IMR-90 (cell line): ENCODE results near the gene PDIA2. TPM values are rescaled to one million over a fixed set of nuclear protein-coding genes. Genes with fewer than 3 reads are reported as not detected.

Source experiments
- ATAC-seq: fragments of 200-7000 bp; cut with Tn5 transposase; 2 replicates; pipeline ENCODE4 v1.9.1; 2020; ENCODE audit warnings: low read depth, mild to moderate bottlenecking, moderate library complexity
- BruUV-seq: library from RNA; stranded (reverse); fragments of 400-500 nt; replicated peaks from 2 replicates; lab custom pipeline; 2021; lab: Mats Ljungman, UMichigan
- CTCF ChIA-PET: fragments of 300-600 bp; formaldehyde crosslinking; extraction: SDS; loops from one replicate; lab custom pipeline; 2021; ENCODE audit warnings: antibody characterized with exemption; lab: Yijun Ruan, JAX
- POLR2A ChIA-PET: fragments of 300-600 bp; sonication (Branson Sonifier 250); formaldehyde crosslinking; loops from one replicate; lab custom pipeline; 2022; ENCODE audit warnings: antibody characterized with exemption; ENCODE audit not compliant: unreplicated experiment; lab: Charles Lee
- DNase-seq: peaks from one replicate; pipeline ENCODE4 v3.0.0; 2013
- H2AFZ ChIP-seq: replicated peaks from 2 replicates; pipeline ENCODE3; 2013; ENCODE audit warnings: low read length, mild to moderate bottlenecking; ENCODE audit not compliant: poor library complexity
- H2AK5ac ChIP-seq: 2 replicates; pipeline ENCODE4 v1.6.1; 2013; ENCODE audit warnings: low read depth, low read length, inconsistent platforms
- H2AK9ac ChIP-seq: replicated peaks from 2 replicates; pipeline ENCODE3; 2013; ENCODE audit warnings: mild to moderate bottlenecking, low read depth, low read length, moderate library complexity; ENCODE audit not compliant: poor library complexity
- H2BK120ac ChIP-seq: 2 replicates; pipeline ENCODE4 v1.6.1; 2013; ENCODE audit warnings: low read depth, low read length, inconsistent platforms
- H2BK15ac ChIP-seq: 3 replicates; pipeline ENCODE4 v1.6.1; 2013; ENCODE audit warnings: low read depth, low read length, inconsistent platforms
- H2BK20ac ChIP-seq: 2 replicates; pipeline ENCODE4 v1.6.1; 2013; ENCODE audit warnings: low read depth, mild to moderate bottlenecking, inconsistent platforms, low read length, moderate library complexity
- H2BK5ac ChIP-seq: 2 replicates; pipeline ENCODE4 v1.6.1; 2013; ENCODE audit warnings: mild to moderate bottlenecking, low read depth, low read length, inconsistent platforms; ENCODE audit not compliant: poor library complexity, severe bottlenecking
- H3K14ac ChIP-seq: replicated peaks from 2 replicates; pipeline ENCODE4 v1.6.1; 2013; ENCODE audit warnings: low read depth, low read length, inconsistent platforms
- H3K18ac ChIP-seq: 2 replicates; pipeline ENCODE4 v1.6.1; 2013; ENCODE audit warnings: low read depth, low read length, control low read depth
- H3K23ac ChIP-seq: 2 replicates; pipeline ENCODE4 v1.6.1; 2013; ENCODE audit warnings: low read depth, low read length, inconsistent platforms
- H3K27ac ChIP-seq: 2 replicates; pipeline ENCODE4 v1.5.1; 2013; ENCODE audit warnings: mild to moderate bottlenecking, control low read depth, low read length; ENCODE audit not compliant: insufficient read depth
- H3K27me3 ChIP-seq: 2 replicates; pipeline ENCODE4 v1.6.1; 2013; ENCODE audit warnings: low read length; ENCODE audit not compliant: control insufficient read depth, insufficient read depth
- H3K36me3 ChIP-seq: 2 replicates; pipeline ENCODE4 v1.6.1; 2013; ENCODE audit warnings: low read length, mixed read lengths; ENCODE audit not compliant: control insufficient read depth, insufficient read depth
- H3K4ac ChIP-seq: 2 replicates; pipeline ENCODE4 v1.6.1; 2013; ENCODE audit warnings: low read depth, low read length, inconsistent platforms
- H3K4me1 ChIP-seq: 2 replicates; pipeline ENCODE4 v1.6.1; 2013; ENCODE audit warnings: low read length, mixed read lengths; ENCODE audit not compliant: control insufficient read depth, insufficient read depth
- H3K4me2 ChIP-seq: 2 replicates; pipeline ENCODE4 v1.6.1; 2013; ENCODE audit warnings: low read depth, mild to moderate bottlenecking, control low read depth, low read length, moderate library complexity
- H3K4me3 ChIP-seq: 2 replicates; pipeline ENCODE4 v1.5.1; 2013; ENCODE audit warnings: low read depth, mild to moderate bottlenecking, control low read depth, low read length, moderate library complexity; ENCODE audit not compliant: insufficient read depth
- H3K56ac ChIP-seq: 2 replicates; pipeline ENCODE4 v1.6.1; 2013; ENCODE audit warnings: low read length, inconsistent platforms; ENCODE audit not compliant: insufficient read depth; ENCODE audit errors: extremely low read depth
- H3K79me1 ChIP-seq, 2 experiments: 2 replicates each; pipeline ENCODE4 v1.6.1; 2013; ENCODE audit warnings: low read length in 2 of 2, inconsistent platforms in 1 of 2, low read depth in 1 of 2
- H3K9ac ChIP-seq: 2 replicates; pipeline ENCODE4 v1.6.1; 2013; ENCODE audit warnings: low read depth, low read length, control low read depth
- H3K9me1 ChIP-seq: 2 replicates; pipeline ENCODE4 v1.6.1; 2013; ENCODE audit warnings: low read length, inconsistent platforms; ENCODE audit not compliant: insufficient read depth
- H3K9me3 ChIP-seq: 2 replicates; pipeline ENCODE4 v1.6.1; 2013; ENCODE audit warnings: low read length; ENCODE audit not compliant: control insufficient read depth, insufficient read depth
- H4K20me1 ChIP-seq: 2 replicates; pipeline ENCODE4 v1.6.1; 2013; ENCODE audit warnings: low read length, inconsistent platforms; ENCODE audit not compliant: insufficient read depth
- H4K5ac ChIP-seq: 2 replicates; pipeline ENCODE4 v1.6.1; 2013; ENCODE audit warnings: mild to moderate bottlenecking, low read depth, low read length, control low read depth
- H4K8ac ChIP-seq, 2 experiments: 2 replicates each; pipeline ENCODE4 v1.6.1; 2013; ENCODE audit warnings: low read depth in 2 of 2, low read length in 2 of 2, control low read depth in 1 of 2, inconsistent platforms in 1 of 2
- H4K91ac ChIP-seq: 2 replicates; pipeline ENCODE4 v1.6.1; 2013; ENCODE audit warnings: low read depth, low read length, inconsistent platforms; ENCODE audit not compliant: insufficient read depth
- BHLHE40 ChIP-seq: fragments of 150-350 bp; IDR thresholded peaks from 2 replicates; pipeline ENCODE4 v1.6.1; 2016; ENCODE audit warnings: mild to moderate bottlenecking, low read depth, low read length
- CEBPB ChIP-seq: IDR thresholded peaks from 2 replicates; pipeline ENCODE4 v1.6.1; 2012; ENCODE audit warnings: low read depth, low read length, improper control_type of control experiment
- CHD1 ChIP-seq: IDR thresholded peaks from 2 replicates; pipeline ENCODE4 v1.6.1; 2012; ENCODE audit warnings: low read depth, low read length, improper control_type of control experiment
- ELK1 ChIP-seq: fragments of 150-350 bp; IDR thresholded peaks from 2 replicates; pipeline ENCODE4 v1.6.1; 2016; ENCODE audit warnings: low read depth, mild to moderate bottlenecking, low read length, moderate library complexity, borderline replicate concordance
- FOS ChIP-seq: fragments of 150-350 bp; IDR thresholded peaks from 2 replicates; pipeline ENCODE4 v1.6.1; 2016; ENCODE audit warnings: low read depth, low read length
- MAFK ChIP-seq: IDR thresholded peaks from 2 replicates; pipeline ENCODE4 v1.6.1; 2012; ENCODE audit warnings: low read depth, low read length, improper control_type of control experiment
- MAZ ChIP-seq: IDR thresholded peaks from 2 replicates; pipeline ENCODE4 v1.6.1; 2012; ENCODE audit warnings: low read depth, mild to moderate bottlenecking, low read length, improper control_type of control experiment, moderate library complexity, borderline replicate concordance
- MXI1 ChIP-seq: IDR thresholded peaks from 2 replicates; pipeline ENCODE4 v1.6.1; 2012; ENCODE audit warnings: low read depth, mild to moderate bottlenecking, low read length, moderate library complexity, borderline replicate concordance
- NFE2L2 ChIP-seq: fragments of 150-350 bp; IDR thresholded peaks from 2 replicates; pipeline ENCODE4 v1.6.1; 2016; ENCODE audit warnings: low read depth, mild to moderate bottlenecking, low read length
- POLR2A ChIP-seq: IDR thresholded peaks from 2 replicates; pipeline ENCODE4 v1.6.1; 2012; ENCODE audit warnings: mild to moderate bottlenecking, low read depth, low read length
- RAD21 ChIP-seq: IDR thresholded peaks from 2 replicates; pipeline ENCODE4 v1.6.1; 2012; ENCODE audit warnings: low read length, improper control_type of control experiment
- RCOR1 ChIP-seq: IDR thresholded peaks from 2 replicates; pipeline ENCODE4 v1.6.1; 2012; ENCODE audit warnings: mild to moderate bottlenecking, low read length, improper control_type of control experiment; ENCODE audit not compliant: insufficient replicate concordance
- RFX5 ChIP-seq: IDR thresholded peaks from 2 replicates; pipeline ENCODE4 v1.8.0; 2012; ENCODE audit warnings: low read depth, mild to moderate bottlenecking, low read length, moderate library complexity
- SMC3 ChIP-seq: fragments of 150-350 bp; IDR thresholded peaks from 2 replicates; pipeline ENCODE4 v1.6.1; 2016; ENCODE audit warnings: low read depth, mild to moderate bottlenecking, antibody characterized with exemption, low read length, moderate library complexity
- WGBS, 2 experiments: methylation state at CpG; one replicate each; pipeline versions ENCODE4 v1.1.5 to v1.1.7; 2013; ENCODE audit warnings: missing lambda C conversion rate in 2 of 2; ENCODE audit not compliant: insufficient read length in 1 of 2; ENCODE audit errors: extremely low coverage in 2 of 2; 5-methylcytosine and 5-hydroxymethylcytosine counted together
- dilution Hi-C: fragments of 300-500 bp; cut with HindIII; formaldehyde crosslinking; loops from one replicate; pipeline ENCODE4 v1.14.3; 2018; ENCODE audit warnings: low sequenced_read_pairs; ENCODE audit not compliant: unreplicated experiment
- in situ Hi-C: fragments of 300-500 bp; cut with MboI; formaldehyde crosslinking; loops from 3 replicates; pipeline ENCODE4 v1.14.3; 2019; ENCODE audit warnings: low sequenced_read_pairs, inconsistent platforms, mixed read lengths
- intact Hi-C: fragments of 100-400 bp; cut with micrococcal nuclease; formaldehyde crosslinking; loops from 2 replicates; pipeline ENCODE4 v1.10.0; 2022
- polyA plus RNA-seq, 3 experiments: library from polyadenylated mRNA; depleted of rRNA; stranded (reverse); fragments of >200 nt; gene quantifications; 2 replicates each; pipeline ENCODE4 v1.2.3, GENCODE V29; 2012; ENCODE audit warnings: low replicate concordance in 1 of 3
- total RNA-seq: library from RNA; depleted of rRNA; stranded (reverse); fragments of >200 nt; gene quantifications from 2 replicates; pipeline ENCODE4 v1.2.3, GENCODE V29; 2012
- TF ChIP-seq, protein P1 (sequence below): conservative IDR thresholded peaks from 2 replicates; pipeline ENCODE4 v1.5.1; 2012; ENCODE audit warnings: mild to moderate bottlenecking, low read depth, low read length, improper control_type of control experiment
- TF ChIP-seq, protein P2 (sequence below): fragments of 150-350 bp; IDR thresholded peaks from 2 replicates; pipeline ENCODE4 v1.6.1; 2017; ENCODE audit warnings: mild to moderate bottlenecking, antibody characterized with exemption, low read length, low read depth

Gene PDIA2
- total and polyA plus RNA-seq, 2 of the 4 experiments (the other 2 are of a cell fraction), result 0.17 TPM; not detected in 1

DNA sequence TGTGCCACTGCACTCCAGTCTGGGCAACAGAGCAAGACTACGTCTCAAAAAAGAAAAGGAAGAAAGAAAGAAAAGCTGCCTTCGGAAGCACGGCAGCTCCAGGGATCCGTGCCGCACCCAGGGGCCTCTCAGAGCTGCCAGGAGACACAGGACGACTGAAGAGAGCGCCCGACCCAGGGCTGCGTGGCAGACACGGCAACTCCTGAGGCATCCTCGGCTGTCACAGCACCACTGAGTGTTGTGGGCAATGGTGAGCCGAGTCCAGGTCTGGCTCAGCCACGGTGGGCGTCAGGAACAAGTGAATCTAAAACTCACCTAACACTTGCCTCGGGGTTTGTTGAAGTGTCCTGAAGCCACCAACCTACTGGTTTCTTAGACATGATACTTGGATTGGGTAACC lies 28.8 kb downstream of the PDIA2 start:
- H3K56ac ChIP-seq, result no peak overlapping the region
- no peaks in the 10 kb centered on the region for H3K4me1 ChIP-seq
- DNase-seq, result no peak
- H3K4ac ChIP-seq, result no peak overlapping the region
- H3K23ac ChIP-seq, result no peak overlapping the region
- H4K8ac ChIP-seq, result no peak overlapping the region
- no peak overlapping the region for H2BK120ac ChIP-seq
- peaks cover 23 to 33% of the 10 kb centered on the region in 2 experiments for H3K79me1 ChIP-seq
- no peak overlapping the region for H3K9ac ChIP-seq
- ChIA-PET CTCF (no interaction called here), POLR2A (no interaction called here)
- no peaks in the 10 kb centered on the region for H3K9me3 ChIP-seq
- H4K5ac ChIP-seq, result no peak overlapping the region
- no peak overlapping the region for H3K18ac ChIP-seq
- in situ Hi-C loops (no loop called here), dilution Hi-C loops (no loop called here), intact Hi-C loops (no loop called here)
- no peak overlapping the region for H3K4me2 ChIP-seq
- H2BK5ac ChIP-seq, result no peak overlapping the region
- H2AK9ac ChIP-seq, result no peak overlapping the region
- H2AK5ac ChIP-seq, result no peak overlapping the region
- H3K4me3 ChIP-seq, result no peak overlapping the region
- peaks cover 46% of the 10 kb centered on the region for H3K36me3 ChIP-seq
- H3K27me3 ChIP-seq, result no peaks in the 10 kb centered on the region
- BruUV-seq, result no TSS peak
- no peak for ATAC-seq
- no peak overlapping the region for H3K27ac ChIP-seq
- H3K9me1 ChIP-seq, result no peaks in the 10 kb centered on the region; the same call in 1 of the 2 replicates
- H4K20me1 ChIP-seq, result peaks cover 10% of the 10 kb centered on the region
- H2BK20ac ChIP-seq, result no peak overlapping the region
- 100% methylated on average over 1 of the region's 15 CpGs; no CpG with 5 or more reads in 1 of the 2 experiments for WGBS, 2 experiments
- no peak for TF ChIP-seq BHLHE40
- TF ChIP-seq ELK1, result no peak
- TF ChIP-seq, protein P1, sequence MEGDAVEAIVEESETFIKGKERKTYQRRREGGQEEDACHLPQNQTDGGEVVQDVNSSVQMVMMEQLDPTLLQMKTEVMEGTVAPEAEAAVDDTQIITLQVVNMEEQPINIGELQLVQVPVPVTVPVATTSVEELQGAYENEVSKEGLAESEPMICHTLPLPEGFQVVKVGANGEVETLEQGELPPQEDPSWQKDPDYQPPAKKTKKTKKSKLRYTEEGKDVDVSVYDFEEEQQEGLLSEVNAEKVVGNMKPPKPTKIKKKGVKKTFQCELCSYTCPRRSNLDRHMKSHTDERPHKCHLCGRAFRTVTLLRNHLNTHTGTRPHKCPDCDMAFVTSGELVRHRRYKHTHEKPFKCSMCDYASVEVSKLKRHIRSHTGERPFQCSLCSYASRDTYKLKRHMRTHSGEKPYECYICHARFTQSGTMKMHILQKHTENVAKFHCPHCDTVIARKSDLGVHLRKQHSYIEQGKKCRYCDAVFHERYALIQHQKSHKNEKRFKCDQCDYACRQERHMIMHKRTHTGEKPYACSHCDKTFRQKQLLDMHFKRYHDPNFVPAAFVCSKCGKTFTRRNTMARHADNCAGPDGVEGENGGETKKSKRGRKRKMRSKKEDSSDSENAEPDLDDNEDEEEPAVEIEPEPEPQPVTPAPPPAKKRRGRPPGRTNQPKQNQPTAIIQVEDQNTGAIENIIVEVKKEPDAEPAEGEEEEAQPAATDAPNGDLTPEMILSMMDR, result no peak
- TF ChIP-seq POLR2A, result no peak
- no peak for TF ChIP-seq RFX5
- no peak for TF ChIP-seq RAD21
- TF ChIP-seq FOS, result no peak
- TF ChIP-seq, protein P2, sequence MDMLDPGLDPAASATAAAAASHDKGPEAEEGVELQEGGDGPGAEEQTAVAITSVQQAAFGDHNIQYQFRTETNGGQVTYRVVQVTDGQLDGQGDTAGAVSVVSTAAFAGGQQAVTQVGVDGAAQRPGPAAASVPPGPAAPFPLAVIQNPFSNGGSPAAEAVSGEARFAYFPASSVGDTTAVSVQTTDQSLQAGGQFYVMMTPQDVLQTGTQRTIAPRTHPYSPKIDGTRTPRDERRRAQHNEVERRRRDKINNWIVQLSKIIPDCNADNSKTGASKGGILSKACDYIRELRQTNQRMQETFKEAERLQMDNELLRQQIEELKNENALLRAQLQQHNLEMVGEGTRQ, result no peak
- TF ChIP-seq MAZ, result no peak
- no peak for TF ChIP-seq MAFK
- no peak for TF ChIP-seq NFE2L2
- TF ChIP-seq MXI1, result no peak
- no peak for TF ChIP-seq CHD1
- no peak for TF ChIP-seq RCOR1
- TF ChIP-seq SMC3, result no peak
- no peak for TF ChIP-seq CEBPB
- no peak overlapping the region for H2BK15ac ChIP-seq
- H3K14ac ChIP-seq, result no peak overlapping the region
- no peak overlapping the region for H2AFZ ChIP-seq
- no peak overlapping the region for H4K91ac ChIP-seq
